ENCODE data around the gene ERAL1.
"Not testable (repeated sequence)": the region's sequence is repeated elsewhere in the genome, so short reads cannot be mapped to it uniquely, and the experiment has no call there.

Gene ERAL1

DNA sequence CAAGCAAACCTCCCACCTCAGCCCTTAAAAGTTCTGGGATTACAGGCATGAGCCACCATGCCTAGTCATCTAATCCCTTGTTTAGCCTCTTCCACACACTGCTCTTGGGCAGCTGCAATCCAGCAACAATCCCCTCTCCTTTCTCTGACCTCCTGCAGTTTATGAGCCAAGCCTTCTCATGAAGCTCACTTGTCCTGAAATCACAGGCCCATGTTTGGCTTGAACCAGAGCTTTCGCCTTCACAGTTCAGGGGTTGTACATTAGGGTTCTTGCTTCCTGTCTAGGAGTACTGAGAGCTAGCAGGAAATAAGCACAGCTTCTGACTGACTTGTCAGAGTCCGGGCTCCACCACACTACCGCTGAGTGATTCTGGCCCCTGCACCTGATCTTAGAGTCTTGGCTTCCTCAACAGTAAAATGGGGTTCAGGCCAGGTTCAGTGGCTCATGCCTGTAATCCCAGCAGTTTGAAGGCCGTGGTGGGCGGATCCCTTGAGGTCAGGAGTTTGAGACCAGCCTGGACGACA lies 16.3 kb downstream of the ERAL1 start:
- Mint-ChIP-seq H3K36me3 (ENCODE audit: low read depth) (no peaks in the 10 kb centered on the region), H3K4me1 (no peaks in the 10 kb centered on the region), H3K4me3 (no peak overlapping the region), H3K9me3 (no peaks in the 10 kb centered on the region), H3K27ac (peak overlapping the region in 1 of 3 experiments; percentile 7), H3K27me3 (ENCODE audit: low read depth) (peaks cover 3% of the 10 kb centered on the region)
- TF ChIP-seq, protein P1, sequence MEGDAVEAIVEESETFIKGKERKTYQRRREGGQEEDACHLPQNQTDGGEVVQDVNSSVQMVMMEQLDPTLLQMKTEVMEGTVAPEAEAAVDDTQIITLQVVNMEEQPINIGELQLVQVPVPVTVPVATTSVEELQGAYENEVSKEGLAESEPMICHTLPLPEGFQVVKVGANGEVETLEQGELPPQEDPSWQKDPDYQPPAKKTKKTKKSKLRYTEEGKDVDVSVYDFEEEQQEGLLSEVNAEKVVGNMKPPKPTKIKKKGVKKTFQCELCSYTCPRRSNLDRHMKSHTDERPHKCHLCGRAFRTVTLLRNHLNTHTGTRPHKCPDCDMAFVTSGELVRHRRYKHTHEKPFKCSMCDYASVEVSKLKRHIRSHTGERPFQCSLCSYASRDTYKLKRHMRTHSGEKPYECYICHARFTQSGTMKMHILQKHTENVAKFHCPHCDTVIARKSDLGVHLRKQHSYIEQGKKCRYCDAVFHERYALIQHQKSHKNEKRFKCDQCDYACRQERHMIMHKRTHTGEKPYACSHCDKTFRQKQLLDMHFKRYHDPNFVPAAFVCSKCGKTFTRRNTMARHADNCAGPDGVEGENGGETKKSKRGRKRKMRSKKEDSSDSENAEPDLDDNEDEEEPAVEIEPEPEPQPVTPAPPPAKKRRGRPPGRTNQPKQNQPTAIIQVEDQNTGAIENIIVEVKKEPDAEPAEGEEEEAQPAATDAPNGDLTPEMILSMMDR (IDR thresholded peaks at IDR 0.05; ENCODE audit: unreplicated experiment in 3 of 3) = no peak

DNA sequence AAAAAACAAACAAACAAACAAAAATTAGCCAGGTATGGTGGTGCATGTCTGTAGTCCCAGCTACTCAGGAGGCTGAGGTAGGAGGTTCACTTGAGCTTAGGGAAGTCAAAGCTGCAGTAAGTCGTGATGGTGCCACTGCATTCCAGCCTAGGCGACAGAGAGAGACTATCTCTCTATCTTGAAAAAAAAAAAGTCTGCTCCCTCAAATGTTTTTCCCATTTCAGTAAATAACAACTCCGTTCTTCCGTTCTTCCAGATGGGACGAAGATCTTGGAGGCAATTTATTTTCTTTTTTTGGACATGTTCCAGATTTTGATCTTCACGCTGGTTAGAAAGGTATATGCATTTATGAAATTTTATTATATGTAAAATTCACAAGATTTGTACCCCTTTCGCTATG lies 19.0 kb downstream of the ERAL1 start:
- no peaks in the 10 kb centered on the region for H3K9me3 Mint-ChIP-seq
- peaks cover 10% of the 10 kb centered on the region for H3K36me3 Mint-ChIP-seq (ENCODE audit: low read depth)

DNA sequence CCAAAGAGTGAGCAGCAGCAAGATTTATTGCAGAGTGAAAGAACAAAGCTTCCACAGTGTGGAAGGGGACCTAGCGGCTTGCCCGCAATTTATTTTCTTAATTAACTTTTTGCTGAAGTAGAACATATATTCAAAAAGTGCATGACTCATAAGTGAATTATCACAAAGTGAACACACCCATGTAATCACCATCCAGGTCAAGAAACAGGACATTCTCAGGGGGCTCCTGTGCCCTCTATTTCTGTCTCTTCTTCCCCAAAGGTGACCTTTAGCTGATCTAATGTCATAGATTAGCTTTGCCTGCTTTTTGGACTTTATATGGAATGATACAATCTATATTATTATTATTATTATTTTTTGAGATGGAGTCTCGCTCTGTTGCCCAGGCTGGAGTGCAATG lies 19.9 kb downstream of the ERAL1 start:
- peak overlapping the region in 1 of 3 experiments; percentile 20 for H3K27ac Mint-ChIP-seq
- no peak overlapping the region for H3K4me3 Mint-ChIP-seq
- H3K4me1 Mint-ChIP-seq = no peaks in the 10 kb centered on the region
- TF ChIP-seq, protein P1 (IDR thresholded peaks at IDR 0.05; ENCODE audit: unreplicated experiment in 3 of 3) = no peak
- H3K36me3 Mint-ChIP-seq (ENCODE audit: low read depth) = peaks cover 14% of the 10 kb centered on the region
- no peaks in the 10 kb centered on the region for H3K9me3 Mint-ChIP-seq
- peaks cover under 1% of the 10 kb centered on the region for H3K27me3 Mint-ChIP-seq (ENCODE audit: low read depth)

More for the DNA sequence above, 19.0 kb downstream of the ERAL1 start:
- TF ChIP-seq, protein P1 (IDR thresholded peaks at IDR 0.05; ENCODE audit: unreplicated experiment in 3 of 3) = no peak
- Mint-ChIP-seq H3K4me3 (no peak overlapping the region), H3K27me3 (ENCODE audit: low read depth) (peaks cover 3% of the 10 kb centered on the region), H3K4me1 (no peaks in the 10 kb centered on the region), H3K27ac (no peak overlapping the region)

DNA sequence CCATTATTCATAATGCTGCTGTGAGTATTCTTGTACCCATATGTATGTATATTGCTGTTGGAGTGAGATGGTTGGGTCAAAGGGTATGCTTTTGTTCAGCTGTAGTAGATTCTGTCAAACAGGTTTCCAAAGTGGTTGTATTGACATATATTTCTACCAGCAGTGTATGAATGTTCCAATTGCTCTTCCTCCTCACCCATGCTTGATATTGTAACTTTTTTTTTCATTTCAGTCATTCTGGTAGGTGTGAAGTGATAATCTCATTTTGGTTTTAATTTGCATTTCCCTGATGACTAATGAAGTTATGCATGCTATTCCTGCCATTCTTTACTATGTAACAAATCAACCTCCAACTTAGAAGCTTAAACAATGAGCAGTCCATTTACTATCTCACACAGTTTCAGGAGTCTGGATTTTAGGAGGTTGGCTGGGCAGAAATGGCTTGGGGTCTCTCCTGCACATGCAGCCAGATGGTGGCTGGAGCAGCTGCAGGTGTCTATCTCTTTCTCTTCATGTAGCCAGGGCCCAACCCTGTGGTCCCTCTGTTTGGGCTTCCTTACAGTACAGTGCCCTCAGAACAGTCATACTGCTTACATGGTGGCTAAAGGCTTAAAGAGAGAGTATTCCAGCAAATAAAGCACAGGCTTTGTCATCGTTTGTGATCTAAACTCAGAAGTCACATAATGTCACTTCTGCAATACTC lies 21.2 kb downstream of the ERAL1 start:
- H3K27me3 Mint-ChIP-seq (ENCODE audit: low read depth) = no peaks in the 10 kb centered on the region
- H3K4me3 Mint-ChIP-seq = no peak overlapping the region
- H3K36me3 Mint-ChIP-seq (ENCODE audit: low read depth) = peaks cover 23% of the 10 kb centered on the region
- H3K27ac Mint-ChIP-seq = no peak overlapping the region
- no peaks in the 10 kb centered on the region for H3K9me3 Mint-ChIP-seq
- H3K4me1 Mint-ChIP-seq = no peaks in the 10 kb centered on the region
- TF ChIP-seq, protein P1 (IDR thresholded peaks at IDR 0.05; ENCODE audit: unreplicated experiment in 3 of 3) = no peak

DNA sequence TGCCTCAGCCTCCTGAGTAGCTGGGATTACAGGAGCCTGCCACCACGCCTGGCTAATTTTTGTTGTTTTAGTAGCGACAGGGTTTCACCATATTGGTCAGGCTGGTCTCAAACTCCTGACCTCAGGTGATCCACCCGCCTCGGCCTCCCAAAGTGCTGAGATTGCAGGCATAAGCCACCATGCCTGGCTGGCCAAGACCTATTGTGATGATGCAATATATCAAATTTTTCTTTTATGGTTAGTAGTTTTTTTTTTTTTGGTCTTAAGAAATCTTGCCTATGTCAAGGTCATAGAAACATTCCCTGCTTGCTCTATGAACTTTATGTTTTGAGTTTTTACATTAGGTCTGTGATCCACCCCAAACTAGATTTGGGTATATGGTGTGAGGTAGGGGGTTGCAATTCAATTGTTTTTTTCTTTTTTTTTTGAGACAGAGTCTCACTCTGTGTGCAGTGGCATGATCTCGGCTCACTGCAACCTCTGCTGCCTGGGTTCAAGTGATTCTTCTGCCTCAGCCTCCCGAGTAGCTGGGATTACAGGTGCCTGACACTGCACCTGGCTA lies 22.4 kb downstream of the ERAL1 start:
- not testable (repeated sequence) for H3K27ac Mint-ChIP-seq, H3K4me3 Mint-ChIP-seq
- peaks cover 34% of the 10 kb centered on the region for H3K36me3 Mint-ChIP-seq (ENCODE audit: low read depth)

DNA sequence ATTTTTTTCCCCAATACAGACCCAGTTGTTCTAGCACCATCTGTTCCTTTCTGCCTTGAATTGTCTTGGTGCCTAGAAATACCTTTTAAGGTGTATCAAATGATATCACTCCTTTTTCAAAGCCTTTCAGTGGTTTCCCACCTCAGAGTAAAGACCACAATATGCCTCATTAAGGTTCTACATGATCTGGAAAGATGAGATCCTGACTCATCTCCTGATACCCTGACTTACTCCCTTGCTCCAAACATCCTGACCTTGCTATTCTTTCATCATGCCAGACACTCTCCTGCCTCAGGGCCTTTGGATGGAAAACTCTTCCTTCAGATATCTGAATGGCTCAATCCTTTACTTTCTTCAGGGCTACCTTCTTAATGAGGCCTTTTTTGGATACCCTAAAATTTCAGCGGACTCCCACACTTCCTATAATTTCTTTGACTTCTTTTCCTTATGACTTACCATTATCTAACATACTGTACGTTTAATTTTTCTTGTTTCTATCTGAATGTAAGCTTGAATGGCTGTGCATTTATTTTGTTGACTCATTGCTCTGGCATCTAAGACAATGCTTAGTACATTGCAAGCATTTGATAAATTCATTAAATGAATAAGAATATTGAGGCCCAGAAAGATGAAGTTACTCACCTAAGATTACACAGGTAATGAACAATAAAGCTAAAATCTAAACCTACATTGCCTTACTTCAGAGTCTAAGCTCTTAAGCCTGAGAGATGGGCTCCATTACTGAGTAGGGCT lies 23.5 kb downstream of the ERAL1 start:
- no peaks in the 10 kb centered on the region for H3K9me3 Mint-ChIP-seq
- H3K4me3 Mint-ChIP-seq = no peak overlapping the region
- H3K27me3 Mint-ChIP-seq (ENCODE audit: low read depth) = no peaks in the 10 kb centered on the region
- no peak overlapping the region for H3K27ac Mint-ChIP-seq
- TF ChIP-seq, protein P1 (IDR thresholded peaks at IDR 0.05; ENCODE audit: unreplicated experiment in 3 of 3) = no peak
- peaks cover 42% of the 10 kb centered on the region for H3K36me3 Mint-ChIP-seq (ENCODE audit: low read depth)
- no peaks in the 10 kb centered on the region for H3K4me1 Mint-ChIP-seq

More for the DNA sequence above, 22.4 kb downstream of the ERAL1 start:
- H3K9me3 Mint-ChIP-seq; H3K27me3 Mint-ChIP-seq (ENCODE audit: low read depth); H3K4me1 Mint-ChIP-seq: not testable (repeated sequence)

All from nephron (organoid).